HG03103 (cell line): ENCODE measurements around the gene ZNF37A.
"Not testable (repeated sequence)": the region's sequence is repeated elsewhere in the genome, so short reads cannot be mapped to it uniquely, and the experiment has no call there.

Source experiments
- ATAC-seq: cut with Tn5 transposase; IDR thresholded peaks from one replicate; pipeline ENCODE4 v1.9.1; 2021; ENCODE audit warnings: low read depth; ENCODE audit not compliant: unreplicated experiment

The ZNF37A gene

DNA sequence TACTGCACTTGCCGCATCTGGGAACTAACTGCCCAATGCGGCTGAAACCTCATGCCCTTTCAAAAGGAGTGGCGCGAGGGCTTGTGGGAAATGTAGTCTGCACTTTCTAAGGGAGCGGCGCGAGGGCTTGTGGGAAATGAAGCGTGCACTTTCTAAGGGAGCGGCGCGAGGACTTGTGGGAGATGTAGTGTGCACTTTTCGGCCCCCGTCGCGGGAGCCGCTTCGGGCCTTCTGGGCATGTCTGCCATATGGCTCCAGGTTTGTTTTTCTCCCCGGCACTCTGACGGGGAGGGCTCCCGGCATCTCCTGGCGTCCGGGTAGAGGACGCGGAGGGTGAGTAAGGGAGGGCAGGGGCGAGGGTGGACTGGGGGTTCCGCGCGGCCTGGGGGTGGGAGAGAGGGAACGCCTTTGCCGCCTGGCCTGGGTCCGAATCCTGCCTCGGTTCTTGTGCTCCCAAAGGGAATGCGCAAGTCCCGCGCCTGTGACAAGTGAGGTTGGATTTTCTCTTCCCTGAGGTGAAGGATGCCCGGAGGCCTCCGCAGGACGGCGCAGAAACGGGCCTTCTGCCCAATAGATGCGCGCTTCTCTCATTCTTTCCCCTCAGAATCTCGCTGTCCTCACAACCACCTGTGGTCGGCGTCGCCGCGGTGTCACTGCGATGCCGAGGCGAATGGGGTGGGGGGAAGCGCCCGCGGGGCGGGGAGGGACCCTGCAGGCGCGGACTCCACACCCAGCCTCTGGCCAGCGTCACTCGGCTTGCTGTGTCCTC lies at the start of gene ZNF37A:
ZNF37A (plus strand) TSS at position 180 of the 769 bp plus-strand sequence. CDS start 2,281 bp downstream, outside the sequence.
- peak; percentile 97 for ATAC-seq

DNA sequence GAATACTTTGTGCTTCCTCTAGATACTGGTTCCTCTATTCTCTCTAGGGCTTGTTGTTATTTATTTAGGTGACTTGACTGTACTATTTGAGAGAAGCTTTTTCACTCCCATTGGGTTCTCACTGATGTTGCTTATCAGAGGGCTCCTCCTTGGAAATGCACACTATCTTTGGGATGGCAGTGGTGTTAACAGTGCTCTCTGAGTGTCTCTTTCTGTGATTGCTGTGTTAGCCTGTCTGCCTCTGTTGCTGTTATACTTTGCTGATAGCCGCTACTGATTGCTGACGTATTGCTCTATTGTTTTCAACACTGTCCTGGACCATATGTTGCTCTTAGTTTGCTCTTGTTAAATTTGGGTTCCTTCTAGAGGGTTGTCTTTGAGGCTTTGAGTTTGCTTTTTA lies 49.0 kb upstream of the ZNF37A start:
- ATAC-seq, result no peak

DNA sequence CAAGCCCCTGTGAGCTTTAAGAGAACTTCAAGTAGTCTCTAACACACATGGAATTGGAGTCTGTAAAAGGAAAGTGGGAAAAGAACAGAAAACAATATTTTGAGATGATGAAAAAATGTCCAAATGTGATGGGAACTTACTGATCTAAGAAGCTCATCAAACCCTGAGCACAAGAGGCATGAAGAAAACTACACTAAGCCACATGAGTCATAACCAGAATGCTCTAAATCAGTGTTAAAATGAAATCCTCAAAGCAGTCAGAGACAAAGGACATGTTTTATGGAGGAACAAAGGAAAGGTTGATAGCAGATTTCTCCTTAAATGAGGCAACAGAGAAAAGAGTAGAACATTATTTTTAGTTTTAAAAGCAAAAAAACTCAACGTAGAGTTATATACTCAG lies 46.5 kb upstream of the ZNF37A start:
- peak; percentile 54 for ATAC-seq

DNA sequence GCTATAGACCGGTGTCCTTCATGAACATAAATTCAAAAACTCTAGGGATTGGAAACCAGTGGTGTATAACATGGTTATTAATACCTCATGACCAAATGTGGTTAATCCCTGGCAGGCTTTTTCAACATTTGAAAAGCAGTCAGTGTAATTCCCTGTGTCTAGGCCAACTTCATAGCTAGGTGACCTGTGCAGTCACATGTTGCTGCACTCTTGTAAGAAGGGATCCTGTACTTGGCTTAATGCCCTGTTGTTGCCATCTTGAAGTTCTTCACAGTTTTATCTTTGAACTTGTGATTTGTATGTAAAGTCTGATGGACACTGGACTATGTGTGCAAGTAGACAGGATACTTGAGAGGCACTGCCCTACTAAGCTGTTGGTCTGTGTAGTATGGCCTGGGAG lies 43.9 kb upstream of the ZNF37A start:
- no peak for ATAC-seq

DNA sequence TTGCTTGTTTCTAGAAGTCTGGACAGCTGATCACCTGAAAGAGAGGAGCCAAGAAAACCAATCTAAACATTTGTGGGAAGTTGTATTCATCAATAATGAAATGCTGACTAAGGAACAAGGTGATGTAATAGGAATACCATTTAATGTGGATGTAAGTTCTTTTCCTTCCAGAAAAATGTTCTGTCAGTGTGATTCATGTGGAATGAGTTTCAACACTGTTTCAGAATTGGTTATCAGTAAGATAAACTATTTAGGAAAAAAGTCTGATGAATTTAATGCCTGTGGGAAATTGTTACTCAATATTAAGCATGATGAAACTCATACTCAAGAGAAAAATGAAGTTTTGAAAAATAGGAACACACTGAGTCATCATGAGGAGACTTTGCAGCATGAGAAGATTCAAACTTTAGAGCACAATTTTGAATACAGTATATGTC lies 39.8 kb upstream of the ZNF37A start:
- ATAC-seq, result no peak

DNA sequence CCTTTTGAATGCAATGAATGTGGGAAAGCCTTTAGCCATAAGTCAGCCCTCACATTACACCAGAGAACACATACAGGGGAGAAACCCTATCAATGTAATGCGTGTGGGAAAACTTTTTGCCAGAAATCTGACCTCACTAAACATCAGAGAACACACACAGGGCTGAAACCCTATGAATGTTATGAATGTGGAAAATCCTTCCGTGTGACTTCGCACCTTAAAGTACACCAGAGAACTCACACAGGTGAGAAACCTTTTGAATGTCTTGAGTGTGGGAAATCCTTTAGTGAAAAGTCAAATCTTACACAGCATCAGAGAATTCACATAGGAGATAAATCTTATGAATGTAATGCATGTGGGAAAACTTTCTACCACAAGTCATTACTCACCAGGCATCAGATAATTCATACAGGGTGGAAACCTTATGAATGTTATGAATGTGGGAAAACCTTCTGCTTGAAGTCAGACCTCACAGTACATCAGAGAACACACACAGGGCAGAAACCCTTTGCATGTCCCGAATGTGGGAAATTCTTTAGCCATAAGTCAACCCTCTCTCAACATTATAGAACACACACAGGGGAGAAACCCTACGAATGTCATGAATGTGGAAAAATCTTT lies 38.8 kb upstream of the ZNF37A start:
- not testable (repeated sequence) for ATAC-seq

DNA sequence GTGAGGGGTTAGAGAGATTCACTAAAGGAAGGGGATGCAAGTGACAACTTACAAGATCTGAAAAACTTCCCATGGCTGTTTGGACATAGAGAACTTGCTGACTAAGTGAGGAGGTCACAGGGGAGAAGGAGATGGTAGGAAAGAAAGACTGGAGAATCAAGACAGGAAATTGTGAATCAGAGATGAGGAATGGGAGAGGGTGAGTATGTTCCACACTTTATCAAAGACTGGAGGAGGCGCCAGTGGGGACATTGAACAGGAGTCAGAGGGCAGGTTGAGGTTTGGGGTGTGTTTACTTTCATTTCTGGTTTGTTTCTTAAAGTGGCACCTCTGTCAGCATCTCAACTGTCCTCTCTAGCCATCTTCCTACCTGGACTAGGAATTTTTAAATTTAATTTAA lies 24.5 kb upstream of the ZNF37A start:
- ATAC-seq, result not testable (repeated sequence)

DNA sequence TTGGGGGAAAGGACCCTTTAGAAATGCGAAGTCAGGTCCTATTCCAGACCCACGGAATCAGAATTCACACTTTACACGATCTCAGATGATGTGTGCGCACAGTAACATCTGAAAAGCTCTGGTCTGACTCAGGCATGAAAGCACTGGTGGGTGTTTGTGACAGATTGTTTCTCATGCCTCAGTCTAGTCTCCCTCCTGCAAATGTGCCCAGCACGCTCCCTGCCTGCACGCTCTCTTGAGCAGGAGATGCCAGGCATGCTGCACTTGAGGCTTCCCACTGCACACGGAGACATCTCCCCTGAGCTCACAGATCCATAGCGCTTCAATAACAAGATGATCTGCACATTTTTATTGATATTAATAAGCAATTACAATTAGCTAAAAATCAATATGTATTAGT lies 23.6 kb upstream of the ZNF37A start:
- no peak for ATAC-seq

DNA sequence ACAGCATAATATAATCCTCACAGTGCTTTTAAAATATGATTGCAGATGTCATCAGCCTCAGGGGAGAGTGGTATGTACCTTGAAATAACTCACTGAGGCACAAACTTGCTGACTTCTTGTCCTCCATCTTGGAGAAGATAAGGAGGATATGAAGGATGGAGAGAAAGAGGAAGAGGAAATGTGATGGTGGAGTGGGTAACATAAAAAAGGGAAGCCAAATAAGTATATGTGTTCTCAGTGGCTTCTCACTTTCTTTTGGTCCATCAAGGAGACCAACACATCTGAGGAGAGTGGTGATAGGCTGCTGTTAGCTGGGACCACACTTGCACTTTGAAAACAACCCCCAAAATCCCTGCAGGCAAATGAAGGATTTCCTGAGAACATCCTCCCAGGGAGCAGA lies 21.6 kb upstream of the ZNF37A start:
- no peak for ATAC-seq

DNA sequence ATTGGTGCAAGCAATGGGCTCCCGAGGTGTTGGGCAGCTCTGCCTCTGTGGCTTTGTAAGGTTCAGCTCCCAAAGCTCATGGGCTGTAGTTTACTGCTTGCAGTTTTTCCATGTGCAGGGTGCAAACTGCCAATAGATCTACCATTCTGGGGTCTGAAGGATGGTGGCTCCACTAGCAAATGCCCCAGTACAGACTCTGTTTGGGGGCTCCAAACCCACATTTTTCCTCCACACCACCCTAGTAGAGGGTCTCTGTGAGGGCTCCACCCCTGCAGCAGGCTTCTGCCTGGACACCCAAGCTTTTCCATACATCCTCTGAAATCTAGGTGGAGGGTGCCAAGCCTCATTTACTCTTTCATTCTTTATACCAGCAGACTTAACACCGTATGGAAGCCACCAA lies 17.4 kb upstream of the ZNF37A start:
- no peak for ATAC-seq

DNA sequence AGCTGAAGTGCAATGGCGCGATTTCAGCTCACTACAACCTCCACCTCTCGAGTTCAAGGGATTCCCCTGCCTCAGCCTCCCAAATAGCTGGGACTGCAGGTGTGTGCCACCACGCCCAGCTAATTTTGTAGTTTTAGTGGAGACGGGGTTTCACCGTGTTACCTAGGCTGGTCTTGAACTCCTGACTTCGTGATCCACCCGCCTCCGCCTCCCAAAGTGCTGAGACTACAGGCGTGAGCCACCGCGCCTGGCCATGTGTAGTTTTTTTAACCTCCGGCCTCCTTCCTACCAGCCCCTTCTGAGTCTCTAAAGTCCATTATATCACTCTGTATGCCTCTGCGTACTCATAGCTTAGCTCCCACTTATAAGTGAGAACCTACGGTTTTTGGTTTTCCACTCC lies 819 bp upstream of the ZNF37A start:
- ATAC-seq, result not testable (repeated sequence)

DNA sequence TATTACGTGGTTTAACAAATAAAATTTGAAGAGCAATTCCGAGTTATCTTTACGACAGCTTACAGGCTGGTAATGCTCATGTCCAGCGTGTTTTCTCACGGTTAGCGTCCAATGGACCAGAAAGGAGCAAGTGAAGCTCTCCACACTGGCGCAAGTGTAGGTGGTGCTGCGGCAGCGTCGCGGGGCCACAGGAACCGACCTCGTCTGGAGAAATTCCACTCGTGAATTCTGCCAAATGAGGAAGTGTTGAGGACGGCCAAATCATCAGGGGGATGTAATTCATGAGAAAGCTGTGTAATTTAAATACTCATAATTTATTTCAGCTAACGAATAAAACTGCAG lies 350 bp upstream of the ZNF37A start:
- ATAC-seq, result peak; percentile 13

DNA sequence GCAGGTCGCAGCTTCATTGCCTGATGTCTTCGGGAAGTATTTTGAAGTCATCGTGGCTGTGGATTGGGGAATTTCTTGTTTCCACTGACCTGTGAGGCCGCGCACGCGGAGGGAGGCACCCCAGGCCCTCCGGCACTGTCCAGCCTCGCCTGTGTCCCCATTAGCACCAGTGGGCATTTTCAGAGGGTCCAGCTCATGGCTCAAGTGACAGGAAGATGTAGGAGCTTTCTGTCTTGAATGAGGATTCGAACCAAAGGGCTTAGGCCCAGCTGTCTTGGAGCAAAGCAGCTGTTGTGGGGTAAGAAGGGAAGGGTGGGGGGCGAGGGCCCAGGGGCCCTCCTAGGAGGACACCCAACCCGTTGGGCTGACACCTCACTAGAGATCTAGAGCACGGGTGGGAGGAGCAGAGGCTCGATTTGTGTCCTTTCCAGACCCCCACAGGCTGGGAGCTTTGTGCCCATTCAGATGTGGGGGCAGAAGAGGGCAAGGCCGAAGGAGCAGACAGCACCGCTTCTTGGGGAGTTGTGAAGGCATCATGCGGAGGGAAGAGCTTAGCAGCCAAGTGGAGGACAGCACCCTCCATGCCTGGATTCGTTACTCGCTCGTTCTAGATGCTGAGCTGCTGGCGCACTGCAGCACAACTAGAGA lies 914 bp downstream of the ZNF37A start:
- no peak for ATAC-seq

DNA sequence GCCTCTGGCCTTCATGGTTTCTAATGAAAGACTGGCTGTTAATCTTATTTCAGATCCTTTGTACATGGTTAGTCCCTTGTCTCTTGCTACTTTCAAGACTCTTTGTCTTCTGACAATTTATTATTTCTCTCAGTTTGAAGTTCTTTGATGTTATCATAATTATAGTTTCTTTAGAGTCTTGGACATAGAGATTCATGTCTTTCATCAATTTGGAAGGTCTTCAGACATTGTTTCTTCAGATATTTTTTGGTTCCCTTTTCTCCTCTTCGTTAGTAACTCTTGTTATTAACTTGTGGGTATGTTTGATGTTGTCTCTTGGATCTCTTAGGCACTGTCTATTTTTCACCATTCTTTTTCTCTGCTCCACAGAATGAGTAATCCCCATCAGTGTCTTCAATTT lies 8.7 kb downstream of the ZNF37A start:
- no peak for ATAC-seq

DNA sequence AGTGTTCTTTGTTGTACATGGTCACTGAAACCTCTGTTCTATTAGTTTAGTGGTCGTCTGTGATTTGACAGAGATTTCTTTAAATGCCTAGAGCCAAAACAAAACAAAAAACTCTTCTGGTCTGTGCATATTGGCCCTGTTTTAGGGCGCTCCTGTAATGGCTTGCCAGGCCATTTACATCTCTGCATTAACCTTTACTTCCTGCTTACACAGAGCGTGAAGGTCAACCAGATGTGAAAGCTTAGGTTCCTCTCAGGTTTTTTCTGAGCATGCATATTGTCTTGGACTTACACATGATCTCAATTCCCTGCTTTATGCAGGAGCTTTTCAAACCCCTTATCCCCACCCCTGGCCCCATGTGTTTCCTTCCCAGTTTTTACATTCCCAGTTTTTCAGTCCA lies 9.6 kb downstream of the ZNF37A start:
- ATAC-seq, result no peak

DNA sequence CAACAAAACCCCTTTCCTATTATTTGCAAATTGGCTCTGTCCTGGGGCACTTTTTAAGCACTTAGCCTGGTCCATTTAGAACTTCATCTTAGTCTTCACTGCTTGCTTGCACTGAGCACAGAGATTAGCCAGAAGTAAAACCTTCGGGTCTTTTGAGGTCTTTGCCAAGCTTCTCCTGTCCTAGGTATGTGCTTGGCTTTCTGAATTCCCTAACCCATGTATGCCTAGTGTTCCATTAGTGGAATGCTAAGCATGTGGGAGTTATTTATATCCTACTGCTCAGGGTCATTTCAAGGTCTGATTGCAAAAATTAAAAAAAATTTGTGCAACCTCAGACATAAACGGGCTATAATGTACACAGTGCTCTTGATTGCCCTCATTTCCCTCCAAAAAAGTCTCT lies 18.0 kb downstream of the ZNF37A start:
- no peak for ATAC-seq

DNA sequence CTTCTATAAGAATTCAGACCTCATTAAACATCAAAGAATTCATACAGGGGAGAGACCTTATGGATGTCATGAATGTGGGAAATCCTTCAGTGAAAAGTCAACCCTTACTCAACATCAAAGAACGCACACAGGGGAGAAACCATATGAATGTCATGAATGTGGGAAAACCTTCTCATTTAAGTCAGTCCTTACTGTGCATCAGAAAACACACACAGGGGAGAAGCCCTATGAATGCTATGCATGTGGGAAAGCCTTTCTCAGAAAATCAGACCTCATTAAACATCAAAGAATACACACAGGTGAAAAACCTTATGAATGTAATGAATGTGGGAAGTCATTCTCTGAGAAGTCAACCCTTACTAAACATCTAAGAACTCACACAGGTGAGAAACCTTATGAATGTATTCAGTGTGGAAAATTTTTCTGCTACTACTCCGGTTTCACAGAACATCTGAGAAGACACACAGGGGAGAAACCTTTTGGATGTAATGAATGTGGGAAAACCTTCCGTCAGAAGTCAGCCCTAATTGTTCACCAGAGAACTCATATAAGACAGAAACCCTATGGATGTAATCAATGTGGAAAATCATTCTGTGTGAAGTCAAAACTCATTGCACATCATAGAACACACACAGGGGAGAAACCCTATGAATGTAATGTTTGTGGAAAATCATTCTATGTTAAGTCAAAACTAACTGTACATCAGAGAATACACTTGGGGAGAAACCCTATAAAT lies 24.1 kb downstream of the ZNF37A start:
- no peak for ATAC-seq

DNA sequence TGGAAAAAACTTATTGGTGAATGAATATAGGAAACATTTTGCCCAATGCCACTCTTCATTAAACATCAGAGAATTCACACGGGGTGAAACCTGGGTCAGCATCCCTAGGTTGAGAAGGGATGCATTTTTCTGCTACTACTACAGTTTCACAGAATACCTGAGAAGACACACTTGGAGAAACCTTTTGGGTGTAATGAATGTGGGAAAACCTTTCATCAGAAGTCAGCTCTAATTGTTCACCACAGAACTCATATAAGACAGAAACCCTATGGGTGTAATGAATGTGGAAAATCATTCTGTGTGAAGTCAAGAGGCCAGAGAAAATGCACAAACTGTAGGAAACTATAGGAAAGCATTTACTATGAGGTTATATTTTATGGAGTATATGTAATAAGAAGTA lies 24.9 kb downstream of the ZNF37A start:
- no peak for ATAC-seq

DNA sequence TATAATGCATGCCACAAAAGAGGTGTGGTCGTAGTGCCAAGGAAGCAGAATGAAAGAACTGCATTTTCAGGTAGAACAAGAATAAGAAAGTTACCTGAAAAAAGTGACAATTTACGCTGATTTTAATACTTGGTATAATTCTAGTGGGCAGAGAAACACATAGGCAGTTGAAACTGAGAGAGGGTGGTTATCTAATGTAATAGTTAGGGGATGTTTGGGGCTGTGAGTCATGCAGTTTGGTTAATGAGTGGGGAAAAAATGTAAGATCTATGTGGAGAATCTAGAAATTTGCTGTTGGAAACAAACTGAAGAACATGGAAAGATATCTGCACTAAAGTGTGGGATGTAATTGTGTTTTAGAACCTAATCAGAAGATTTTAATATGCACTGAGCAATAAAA lies 33.7 kb downstream of the ZNF37A start:
- no peak for ATAC-seq

DNA sequence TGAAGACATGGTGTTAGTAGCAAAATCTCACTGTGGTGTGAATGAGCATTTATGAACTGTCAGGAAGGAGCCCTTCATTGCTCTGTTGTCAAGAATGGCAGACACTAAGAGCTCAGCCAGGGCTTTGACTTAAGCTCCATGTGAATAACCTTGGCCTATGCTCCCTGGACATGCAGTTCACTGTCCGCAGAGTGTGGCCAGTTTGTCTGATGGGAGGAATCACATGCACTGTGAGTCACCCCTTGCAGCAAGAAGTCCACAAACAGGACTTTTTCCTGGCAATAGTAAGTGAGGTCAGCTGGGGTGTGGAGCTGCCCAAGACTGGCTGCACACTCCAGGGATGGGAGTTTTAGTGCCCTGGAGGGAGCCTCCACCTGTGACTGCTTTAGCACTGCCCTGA lies 49.5 kb downstream of the ZNF37A start:
- no peak for ATAC-seq
